ENCODE results near the gene FLT3.
A peak's percentile ranks its signal among the peaks of the same experiment; 100 is the strongest.
"Not testable (repeated sequence)": the region's sequence is repeated elsewhere in the genome, so short reads cannot be mapped to it uniquely, and the experiment has no call there.

The FLT3 gene

DNA sequence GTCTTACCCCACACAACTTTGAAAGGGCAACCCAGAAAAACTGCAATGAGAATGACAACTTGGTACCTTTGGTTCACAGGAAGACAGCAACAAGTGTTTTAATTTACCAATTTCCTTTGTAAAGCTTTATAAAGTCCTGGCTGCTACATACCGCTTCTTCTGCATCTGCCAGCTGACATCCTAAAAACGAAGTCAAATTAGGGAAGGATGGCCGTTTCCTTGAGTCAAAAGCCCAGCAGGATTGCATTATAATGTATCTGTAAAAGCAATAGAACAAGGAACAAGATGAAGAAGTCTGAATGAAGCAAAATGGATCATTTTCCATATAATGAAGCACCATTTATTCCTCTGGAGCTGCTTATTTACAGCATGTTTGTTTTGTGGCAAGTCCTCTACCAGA is 86.1 kb downstream of the FLT3 start:
- H3K9me3 Mint-ChIP-seq: no peaks in the 10 kb centered on the region
- H3K27ac Mint-ChIP-seq: no peak overlapping the region
- H3K4me1 Mint-ChIP-seq: peaks cover 10% of the 10 kb centered on the region
- H3K36me3 Mint-ChIP-seq (ENCODE audit: low read depth): no peaks in the 10 kb centered on the region
- no peak for DNase-seq
- TF ChIP-seq, protein P1, sequence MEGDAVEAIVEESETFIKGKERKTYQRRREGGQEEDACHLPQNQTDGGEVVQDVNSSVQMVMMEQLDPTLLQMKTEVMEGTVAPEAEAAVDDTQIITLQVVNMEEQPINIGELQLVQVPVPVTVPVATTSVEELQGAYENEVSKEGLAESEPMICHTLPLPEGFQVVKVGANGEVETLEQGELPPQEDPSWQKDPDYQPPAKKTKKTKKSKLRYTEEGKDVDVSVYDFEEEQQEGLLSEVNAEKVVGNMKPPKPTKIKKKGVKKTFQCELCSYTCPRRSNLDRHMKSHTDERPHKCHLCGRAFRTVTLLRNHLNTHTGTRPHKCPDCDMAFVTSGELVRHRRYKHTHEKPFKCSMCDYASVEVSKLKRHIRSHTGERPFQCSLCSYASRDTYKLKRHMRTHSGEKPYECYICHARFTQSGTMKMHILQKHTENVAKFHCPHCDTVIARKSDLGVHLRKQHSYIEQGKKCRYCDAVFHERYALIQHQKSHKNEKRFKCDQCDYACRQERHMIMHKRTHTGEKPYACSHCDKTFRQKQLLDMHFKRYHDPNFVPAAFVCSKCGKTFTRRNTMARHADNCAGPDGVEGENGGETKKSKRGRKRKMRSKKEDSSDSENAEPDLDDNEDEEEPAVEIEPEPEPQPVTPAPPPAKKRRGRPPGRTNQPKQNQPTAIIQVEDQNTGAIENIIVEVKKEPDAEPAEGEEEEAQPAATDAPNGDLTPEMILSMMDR (IDR thresholded peaks at IDR 0.05): no peak
- no peak overlapping the region for H3K4me3 Mint-ChIP-seq
- peaks cover 18% of the 10 kb centered on the region for H3K27me3 Mint-ChIP-seq (ENCODE audit: low read depth, poor library complexity)

DNA sequence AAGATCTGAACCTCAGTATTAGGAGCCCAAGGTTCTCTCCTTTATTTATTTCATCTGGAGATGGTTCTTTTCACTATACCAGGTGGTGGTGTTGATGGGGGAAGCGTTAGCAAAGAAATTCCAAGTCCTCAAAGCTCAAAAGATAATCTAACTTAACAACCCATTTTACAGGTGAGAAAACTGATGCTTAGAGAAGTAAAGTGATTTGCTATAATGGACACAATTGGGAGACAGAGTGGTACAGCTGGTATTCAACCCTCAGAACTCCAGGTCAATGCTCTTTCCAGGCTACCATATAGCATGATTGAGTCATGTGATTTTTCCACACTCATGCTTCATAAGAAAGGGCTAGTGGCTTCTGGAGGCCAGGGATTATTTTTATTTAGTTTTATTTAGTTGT is 86.9 kb downstream of the FLT3 start:
- DNase-seq: no peak
- Mint-ChIP-seq H3K36me3 (ENCODE audit: low read depth) (no peaks in the 10 kb centered on the region), H3K9me3 (no peaks in the 10 kb centered on the region), H3K4me1 (peaks cover 8% of the 10 kb centered on the region), H3K27ac (no peak overlapping the region), H3K27me3 (ENCODE audit: low read depth, poor library complexity) (peaks cover 18% of the 10 kb centered on the region), H3K4me3 (no peak overlapping the region)
- TF ChIP-seq, protein P1 (IDR thresholded peaks at IDR 0.05): no peak

DNA sequence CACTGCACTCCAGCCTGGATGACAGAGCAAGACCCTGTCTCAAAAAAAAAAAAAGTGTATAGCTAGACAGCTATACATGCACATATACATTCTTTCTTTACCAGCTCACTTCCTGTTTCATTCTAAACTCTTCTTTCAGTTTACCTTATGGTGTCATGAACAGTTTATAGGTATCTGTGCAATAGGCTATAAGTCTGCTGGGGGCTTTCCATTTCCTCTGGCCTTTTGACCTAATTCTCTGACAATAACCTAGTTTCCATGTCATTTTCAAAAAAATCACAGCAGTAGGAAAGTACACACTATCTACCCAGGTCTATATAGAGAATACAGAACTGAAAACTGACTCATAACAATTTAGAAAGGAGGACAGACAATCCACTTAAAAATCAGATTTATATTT is 87.5 kb downstream of the FLT3 start:
- H3K27ac Mint-ChIP-seq: no peak overlapping the region
- no peak overlapping the region for H3K4me3 Mint-ChIP-seq
- TF ChIP-seq, protein P1 (IDR thresholded peaks at IDR 0.05): no peak
- DNase-seq: no peak
- peaks cover 18% of the 10 kb centered on the region for H3K27me3 Mint-ChIP-seq (ENCODE audit: low read depth, poor library complexity)
- no peaks in the 10 kb centered on the region for H3K9me3 Mint-ChIP-seq
- no peaks in the 10 kb centered on the region for H3K36me3 Mint-ChIP-seq (ENCODE audit: low read depth)
- H3K4me1 Mint-ChIP-seq: peaks cover 4% of the 10 kb centered on the region

DNA sequence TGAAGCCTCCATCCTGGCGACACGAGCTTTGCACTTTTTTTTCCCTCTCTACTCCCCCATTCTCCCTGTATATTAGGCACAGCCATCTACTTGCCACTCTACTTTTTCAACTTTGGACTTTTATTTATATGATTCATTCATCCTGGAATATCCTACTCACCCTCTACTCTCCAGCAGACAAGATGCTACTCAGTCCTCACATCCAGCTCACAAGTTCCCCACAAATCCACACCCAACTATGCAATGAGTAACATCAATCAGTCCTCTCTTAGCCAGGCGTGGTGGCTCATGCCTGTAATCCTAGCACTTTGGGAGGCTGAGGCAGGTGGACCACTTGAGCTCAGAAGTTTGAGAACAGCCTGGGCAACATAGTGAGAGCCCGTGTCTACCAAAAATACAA is 88.0 kb downstream of the FLT3 start:
- H3K4me1 Mint-ChIP-seq: peaks cover 4% of the 10 kb centered on the region
- peak overlapping the region; percentile 7 for H3K27ac Mint-ChIP-seq
- no peaks in the 10 kb centered on the region for H3K36me3 Mint-ChIP-seq (ENCODE audit: low read depth)
- TF ChIP-seq, protein P1 (IDR thresholded peaks at IDR 0.05): no peak
- H3K4me3 Mint-ChIP-seq: no peak overlapping the region
- no peak for DNase-seq
- no peaks in the 10 kb centered on the region for H3K9me3 Mint-ChIP-seq
- peaks cover 18% of the 10 kb centered on the region for H3K27me3 Mint-ChIP-seq (ENCODE audit: low read depth, poor library complexity)

DNA sequence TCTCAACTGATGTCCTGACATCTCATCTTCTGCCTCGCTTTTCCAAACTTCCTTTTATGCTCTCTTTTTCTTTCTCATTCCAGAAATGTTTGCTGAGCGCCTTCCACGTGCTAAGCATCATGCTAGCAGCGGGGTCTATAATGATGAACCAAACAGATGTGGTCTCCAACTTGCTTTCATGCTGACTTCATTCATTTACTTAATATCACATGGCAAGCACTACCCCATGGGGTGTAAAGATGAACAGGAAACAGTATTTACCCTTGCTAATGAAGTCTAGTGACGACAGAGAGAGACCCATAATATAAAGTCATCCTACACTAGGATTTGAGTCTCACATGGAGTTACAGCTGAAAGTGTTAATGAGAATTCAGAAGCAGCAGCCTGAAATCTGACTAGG is 90.3 kb downstream of the FLT3 start:
- Mint-ChIP-seq H3K4me1 (peaks cover 4% of the 10 kb centered on the region), H3K27me3 (ENCODE audit: low read depth, poor library complexity) (peaks cover 15% of the 10 kb centered on the region), H3K9me3 (no peaks in the 10 kb centered on the region), H3K4me3 (no peak overlapping the region), H3K36me3 (ENCODE audit: low read depth) (no peaks in the 10 kb centered on the region), H3K27ac (no peak overlapping the region)
- DNase-seq: no peak
- TF ChIP-seq, protein P1 (IDR thresholded peaks at IDR 0.05): no peak

DNA sequence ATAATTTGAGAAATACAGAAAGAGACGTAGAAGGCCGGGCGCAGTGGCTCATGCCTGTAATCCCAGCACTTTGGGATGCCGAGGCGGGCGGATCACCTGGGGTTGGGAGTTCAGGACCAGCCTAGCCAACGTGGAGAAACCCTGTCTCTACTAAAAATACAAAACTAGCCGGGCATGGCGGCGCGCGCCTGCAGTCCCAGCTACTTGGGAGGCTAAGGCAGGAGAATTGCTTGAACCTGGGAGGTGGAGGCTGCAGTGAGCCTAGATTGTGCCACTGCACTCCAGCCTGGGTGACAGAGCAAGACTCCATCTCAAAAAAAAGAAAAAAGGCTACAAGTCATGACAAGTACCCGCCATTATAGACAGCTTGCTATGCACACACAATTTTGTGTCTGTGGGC is 95.4 kb downstream of the FLT3 start:
- not testable (repeated sequence) for H3K4me3 Mint-ChIP-seq; H3K4me1 Mint-ChIP-seq; H3K27me3 Mint-ChIP-seq (ENCODE audit: low read depth, poor library complexity); DNase-seq; H3K9me3 Mint-ChIP-seq; H3K27ac Mint-ChIP-seq; H3K36me3 Mint-ChIP-seq (ENCODE audit: low read depth)

All from nephron progenitor cell (in vitro differentiated cells).